Inferior parietal cortex (tissue), 1 donor: ENCODE results near the gene NDUFA8.

Source experiments
- DNase-seq: peaks from one replicate; pipeline ENCODE4 v3.0.0-alpha.2; 2016; ENCODE audit errors: extremely low spot score

Gene NDUFA8

DNA sequence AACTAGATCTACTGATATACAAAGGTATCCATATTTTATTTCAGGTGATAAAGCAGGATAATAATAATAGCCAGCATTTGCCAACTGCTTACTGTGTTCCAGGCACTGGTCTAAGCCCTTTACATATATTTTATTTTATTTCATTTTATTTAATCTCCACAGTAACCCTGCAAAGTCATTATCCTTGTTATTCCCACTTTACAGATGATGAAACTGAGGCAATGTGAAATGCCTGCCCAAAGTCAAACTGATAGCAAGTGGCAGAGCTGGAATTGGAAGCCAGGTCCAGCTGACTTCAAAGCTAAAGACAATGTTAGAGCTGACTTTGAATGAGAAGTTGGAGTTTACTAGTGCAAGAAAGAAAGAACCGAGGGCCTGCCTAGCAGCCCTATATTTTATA, 25.0 kb upstream of the NDUFA8 start:
- DNase-seq, result no peak

DNA sequence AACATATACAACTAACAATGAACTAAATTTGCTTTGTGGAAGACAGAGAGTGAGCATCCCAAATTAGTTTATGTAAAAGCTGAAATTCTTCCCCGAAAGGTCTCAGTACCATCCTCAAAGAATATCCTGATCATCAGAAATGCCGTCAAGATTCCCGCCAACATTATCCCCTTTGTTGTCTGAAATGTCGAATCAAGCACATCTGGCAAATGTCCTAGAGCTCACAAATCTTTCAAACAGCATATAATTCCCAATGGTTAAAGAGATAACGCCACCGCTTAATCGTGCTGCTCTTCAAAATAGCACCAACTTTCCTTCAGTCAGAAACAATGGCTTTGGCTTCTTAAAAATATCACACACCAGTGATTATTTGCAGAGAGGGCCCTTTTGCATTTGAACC, 23.9 kb upstream of the NDUFA8 start:
- no peak for DNase-seq

DNA sequence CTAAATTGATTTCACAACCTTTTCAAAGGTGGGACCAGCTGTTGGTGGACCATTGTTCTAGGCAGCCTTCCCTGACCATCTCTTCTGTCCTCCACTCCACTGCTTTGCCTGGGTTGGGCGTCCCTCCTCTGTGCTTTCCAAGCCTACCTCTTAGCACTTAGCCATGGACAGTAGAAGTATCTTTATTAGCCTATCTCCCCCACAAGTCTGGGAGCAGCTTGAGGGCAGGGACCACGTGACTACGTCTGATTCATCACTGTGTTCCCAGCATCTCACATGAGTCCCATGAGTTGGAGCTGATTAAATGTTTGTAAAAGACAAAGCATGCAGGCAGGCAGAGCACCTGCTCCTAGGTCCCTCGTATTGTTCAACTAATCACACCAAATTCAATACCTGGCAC, 21.1 kb upstream of the NDUFA8 start:
- no peak for DNase-seq

DNA sequence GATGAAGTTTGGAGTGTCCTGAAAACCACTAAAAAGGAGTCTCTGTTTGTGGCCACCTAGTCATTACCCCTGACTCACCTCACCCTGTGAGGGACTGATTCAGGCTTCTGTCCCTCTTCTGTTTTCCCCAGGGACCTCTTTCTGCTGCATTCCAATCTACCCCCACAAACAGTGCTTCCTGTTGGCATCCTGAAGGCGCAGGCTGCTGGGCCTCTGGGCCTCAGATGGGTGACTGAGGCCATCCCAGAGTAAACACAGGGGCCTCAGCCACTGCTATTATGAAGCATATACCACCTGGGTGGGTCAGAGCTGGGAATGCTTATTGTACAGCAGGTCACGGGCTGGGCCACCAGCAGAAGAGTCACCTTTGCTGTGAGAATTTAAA, 20.1 kb upstream of the NDUFA8 start:
- DNase-seq, result no peak

DNA sequence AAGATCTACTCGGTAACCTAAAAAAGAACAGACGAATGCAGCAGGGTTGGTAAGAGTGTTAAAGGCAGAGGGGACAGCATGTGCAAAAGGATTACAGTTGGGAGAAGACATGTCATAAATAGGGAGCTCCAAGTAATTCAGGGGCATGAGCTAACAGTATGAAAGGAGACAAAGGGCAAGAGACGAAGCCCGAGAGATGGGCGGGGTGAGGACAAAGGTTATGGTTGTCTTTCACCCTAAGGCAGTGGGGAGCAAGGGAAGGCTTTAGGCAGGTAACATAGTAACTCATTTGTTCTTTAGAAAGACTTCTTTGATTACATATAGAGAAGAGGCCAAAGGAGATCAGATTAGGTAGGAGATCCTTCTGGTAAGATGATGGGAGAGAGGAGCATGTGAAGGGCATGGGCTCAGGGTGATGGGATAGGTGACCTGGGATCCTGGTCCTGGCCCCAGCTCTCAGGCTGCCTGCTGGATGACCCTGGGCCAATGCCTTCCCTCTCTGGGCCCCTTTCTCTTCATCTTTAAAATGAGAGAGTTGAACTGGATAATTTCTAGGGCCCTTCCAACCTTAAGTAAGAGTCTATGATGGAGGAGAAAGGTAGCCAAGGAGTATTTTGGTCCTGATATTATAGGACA, 19.6 kb upstream of the NDUFA8 start:
- no peak for DNase-seq

DNA sequence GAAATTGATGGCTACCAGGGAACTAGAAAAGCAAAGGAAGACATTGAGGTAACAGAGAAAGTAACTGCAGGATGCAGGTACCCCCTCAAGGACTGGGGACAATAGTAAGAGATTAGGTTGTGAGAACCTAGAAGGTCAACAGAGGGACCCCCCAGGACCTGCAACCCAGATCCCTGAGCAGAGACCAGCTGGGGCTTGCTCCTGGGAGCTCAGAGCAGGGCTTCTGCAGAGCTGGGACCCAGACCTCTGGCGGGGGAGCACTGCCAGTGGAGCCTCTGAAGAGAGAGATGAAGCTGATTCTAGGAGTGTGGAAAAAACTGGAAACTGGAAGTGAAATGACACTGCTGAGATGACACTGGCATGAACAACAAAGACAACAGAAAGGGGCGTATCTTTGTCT, 17.3 kb upstream of the NDUFA8 start:
- no peak for DNase-seq

DNA sequence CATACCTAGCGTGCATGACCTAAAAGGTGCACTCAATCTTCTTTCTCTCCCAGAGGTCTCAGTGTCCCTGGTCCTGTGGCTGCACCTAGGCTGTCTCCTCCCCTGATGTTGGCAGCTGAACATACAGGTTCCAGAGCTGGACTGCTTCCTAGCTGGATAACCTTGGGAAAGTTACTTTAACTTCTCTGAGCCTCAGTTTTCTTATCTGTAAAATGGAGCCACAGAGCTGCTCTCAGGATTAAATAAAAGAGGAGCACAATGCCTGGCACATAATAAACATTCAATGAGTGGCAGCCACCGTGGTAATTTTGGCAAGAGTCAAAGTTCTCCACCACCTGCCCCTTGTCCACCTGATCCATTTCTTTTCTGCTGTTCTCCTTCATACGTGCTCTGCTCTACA, 14.1 kb upstream of the NDUFA8 start:
- no peak for DNase-seq

DNA sequence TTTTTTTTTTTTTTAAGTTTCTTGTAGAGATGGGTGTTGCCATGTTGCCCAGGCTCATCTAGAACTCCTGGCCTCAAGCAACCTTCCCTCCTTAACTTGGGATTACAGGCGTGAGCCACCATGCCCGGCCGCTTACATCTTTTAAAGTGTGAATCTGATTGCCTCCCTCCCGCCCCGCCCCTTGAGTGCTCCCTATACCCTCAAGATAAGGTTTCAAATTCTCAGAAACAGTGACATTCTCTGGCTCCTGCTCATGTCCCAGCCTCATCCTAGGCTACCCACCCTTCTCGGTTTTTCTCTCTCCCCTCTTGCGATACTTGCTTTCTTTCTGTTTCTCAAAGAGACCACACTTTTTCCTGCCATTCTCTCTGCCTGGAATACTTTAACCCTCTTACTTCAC, 12.6 kb upstream of the NDUFA8 start:
- DNase-seq, result no peak

DNA sequence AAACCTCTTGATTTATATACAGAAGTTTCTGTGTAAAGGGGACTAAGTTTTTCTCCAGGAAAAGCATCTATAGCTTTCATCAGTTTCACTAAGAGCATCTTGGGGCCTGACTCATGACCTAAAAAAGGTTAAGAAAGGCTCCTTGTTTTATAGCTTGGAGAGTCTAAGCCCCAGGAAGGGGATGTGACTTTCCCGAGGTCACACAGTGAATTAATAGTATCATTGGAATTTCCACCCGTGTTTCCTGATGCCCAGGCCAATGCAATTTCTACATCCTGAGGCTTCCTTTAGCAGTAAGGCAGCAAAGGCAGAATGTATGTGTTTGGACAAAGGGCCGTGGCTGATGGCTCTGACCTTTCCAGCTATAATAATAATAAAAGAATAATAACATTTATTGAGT, 8.8 kb upstream of the NDUFA8 start:
- no peak for DNase-seq

DNA sequence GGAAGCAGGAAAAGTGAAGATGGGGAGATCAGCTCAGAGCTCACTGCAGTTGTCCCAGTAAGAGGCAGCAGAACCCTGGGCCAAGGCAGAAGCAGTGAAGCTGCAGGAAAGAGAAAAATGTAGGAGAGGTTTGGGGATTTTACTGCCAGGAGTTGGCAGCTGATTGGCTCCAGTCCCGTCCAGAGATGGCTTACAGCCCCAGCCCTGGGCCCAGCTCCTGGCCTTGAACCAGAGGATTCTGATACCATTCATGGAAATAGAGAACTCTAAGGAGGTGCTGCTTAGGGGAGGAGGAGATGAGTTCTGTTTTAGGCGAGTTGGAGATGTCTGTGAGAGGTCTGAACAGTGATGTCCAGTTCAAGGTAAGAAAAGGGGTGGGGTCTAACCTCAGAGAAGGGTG, 4.7 kb upstream of the NDUFA8 start:
- no peak for DNase-seq

DNA sequence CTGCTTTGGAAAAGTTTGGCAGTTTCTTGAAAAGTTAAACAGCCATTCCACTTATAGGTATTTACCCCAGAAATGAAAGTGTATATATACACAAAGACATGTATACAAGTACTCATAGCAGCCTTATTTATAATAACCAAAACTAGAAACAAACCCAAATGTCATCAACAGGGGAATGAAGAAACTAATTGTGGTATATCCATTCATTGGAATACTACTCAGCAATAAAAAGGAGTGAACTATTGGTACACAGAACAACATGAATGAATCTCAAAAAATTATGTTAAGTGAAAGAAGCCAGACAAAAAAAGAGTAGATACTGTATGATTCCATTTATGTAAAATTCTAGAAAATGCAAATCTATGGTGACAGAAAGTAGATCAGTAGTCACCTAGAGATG, 2.8 kb upstream of the NDUFA8 start:
- no peak for DNase-seq

DNA sequence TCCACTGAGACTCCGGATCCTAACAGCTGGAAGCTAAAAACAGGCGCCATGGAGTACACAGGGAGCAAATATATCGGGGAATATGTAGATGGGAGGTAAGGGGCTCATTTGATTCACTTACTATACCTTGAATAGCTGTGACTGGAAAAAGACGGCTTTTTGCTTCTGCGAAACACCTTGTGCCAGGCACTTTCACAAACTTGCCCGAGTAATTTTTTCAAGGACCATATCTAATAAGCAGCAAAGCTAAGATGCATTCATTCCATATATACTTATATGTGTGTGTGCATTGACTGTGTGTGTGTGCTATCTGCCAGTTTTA, 307 bp upstream of the NDUFA8 start:
- DNase-seq, result no peak

DNA sequence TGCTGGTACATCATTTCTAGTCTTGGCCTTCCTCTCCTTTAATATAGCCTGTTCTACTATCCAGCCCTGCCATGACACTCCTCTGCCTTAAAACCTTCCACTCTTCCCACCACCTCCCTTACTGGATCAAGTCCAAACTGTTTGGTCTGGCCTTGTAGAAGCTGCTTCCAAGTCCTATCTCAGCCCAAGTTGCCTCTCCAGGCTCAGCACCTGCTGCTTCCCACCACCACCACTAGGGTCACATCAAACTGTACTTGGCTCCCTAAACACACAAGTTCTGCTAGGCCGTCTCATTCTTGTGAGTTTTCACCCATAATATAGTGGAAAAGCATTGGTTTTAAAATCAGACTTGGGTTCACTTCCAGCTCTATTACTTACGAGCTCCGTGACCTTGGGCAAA, 1.4 kb downstream of the NDUFA8 start:
- no peak for DNase-seq

DNA sequence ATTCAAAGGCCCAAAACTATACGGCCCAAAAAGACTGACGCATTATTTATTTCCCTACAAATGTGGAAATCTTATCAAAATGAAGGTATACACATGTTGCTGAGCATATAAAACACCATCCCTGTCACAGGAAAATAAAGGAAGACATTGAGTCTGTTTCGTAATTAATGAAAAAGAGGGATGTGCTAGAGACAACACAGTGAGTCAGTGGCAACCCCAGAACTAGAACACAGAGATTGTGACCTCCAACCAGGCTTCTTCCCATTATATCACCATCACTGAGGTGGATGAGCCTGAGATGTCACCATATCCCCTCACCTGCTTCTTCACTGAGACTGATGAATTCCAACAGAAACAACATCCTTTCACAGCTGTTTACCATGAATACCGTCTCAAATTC, 3.8 kb downstream of the NDUFA8 start:
- DNase-seq, result no peak

DNA sequence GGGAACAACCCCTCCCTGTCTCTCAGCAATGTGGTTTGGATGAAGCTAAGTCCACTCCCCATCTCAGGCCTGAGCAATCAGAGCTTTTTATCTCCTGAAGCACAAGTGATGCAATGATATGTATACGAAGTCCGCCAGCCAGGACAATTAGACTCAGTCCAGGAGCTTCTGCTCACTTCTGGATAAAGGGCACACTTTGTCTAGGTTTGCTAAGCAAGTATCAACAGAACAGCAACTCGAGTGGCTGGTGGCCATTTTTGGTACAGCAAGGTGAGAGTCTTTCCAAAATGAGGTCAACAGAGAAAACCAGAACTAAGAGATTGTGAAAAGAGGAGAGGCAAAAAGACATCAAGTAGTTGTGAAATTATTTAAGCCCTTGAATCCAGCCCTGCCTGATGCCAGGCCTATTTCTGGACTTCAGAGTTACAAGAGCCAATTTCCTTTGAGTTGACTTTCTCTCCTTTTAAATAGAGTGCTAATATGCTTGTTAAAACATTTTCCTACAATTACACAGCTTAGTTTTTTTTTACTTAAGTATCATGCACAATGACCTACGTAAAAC, 8.2 kb downstream of the NDUFA8 start:
- DNase-seq, result no peak

DNA sequence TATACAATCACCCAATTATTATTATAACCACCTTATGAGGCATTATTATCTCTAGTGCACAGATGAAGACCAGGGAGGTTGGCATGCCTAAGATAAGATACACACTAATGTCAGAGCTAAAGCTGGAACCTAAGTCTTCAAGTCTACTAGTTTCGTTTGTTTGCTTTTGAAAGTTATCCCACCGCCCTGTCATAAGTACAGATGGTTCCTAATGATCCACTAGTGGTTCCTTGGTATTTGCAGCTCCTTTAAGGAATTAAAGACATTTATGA, 14.1 kb downstream of the NDUFA8 start:
- DNase-seq, result no peak

DNA sequence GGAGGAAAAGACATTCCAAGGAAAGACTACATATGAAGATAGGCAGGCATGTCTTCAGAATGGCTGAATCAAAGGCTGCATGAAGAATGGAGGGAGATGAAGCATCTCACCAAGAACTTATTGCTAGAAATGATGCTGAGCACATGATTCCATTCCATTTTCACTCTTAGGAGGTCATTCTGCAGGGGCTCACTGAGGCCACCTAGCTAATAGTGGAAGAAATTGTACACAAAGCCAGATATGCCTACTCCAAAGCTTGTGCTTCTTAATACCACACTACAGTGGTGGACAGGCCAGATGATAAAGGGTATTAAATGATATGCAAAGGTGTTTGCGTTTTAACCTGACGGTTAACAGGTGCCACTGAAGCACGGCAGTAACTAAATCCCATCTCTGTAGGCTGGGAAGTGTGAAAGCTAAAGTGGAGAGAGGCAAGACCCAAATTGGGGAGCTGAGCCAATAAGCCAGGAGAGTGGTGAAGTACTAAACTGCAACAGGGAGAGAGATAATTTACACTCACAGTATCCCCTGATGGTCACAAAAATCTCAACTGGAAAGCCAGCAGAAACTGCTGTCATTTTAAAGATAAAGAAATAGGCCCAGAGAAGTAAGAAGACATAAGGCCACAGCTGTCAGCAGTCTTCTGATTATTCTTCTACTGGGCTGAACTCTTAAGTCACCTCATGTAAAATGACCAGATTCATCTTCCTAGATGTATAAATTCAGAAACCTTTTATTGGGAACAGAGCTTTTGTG, 14.6 kb downstream of the NDUFA8 start:
- peak; percentile 22 for DNase-seq

DNA sequence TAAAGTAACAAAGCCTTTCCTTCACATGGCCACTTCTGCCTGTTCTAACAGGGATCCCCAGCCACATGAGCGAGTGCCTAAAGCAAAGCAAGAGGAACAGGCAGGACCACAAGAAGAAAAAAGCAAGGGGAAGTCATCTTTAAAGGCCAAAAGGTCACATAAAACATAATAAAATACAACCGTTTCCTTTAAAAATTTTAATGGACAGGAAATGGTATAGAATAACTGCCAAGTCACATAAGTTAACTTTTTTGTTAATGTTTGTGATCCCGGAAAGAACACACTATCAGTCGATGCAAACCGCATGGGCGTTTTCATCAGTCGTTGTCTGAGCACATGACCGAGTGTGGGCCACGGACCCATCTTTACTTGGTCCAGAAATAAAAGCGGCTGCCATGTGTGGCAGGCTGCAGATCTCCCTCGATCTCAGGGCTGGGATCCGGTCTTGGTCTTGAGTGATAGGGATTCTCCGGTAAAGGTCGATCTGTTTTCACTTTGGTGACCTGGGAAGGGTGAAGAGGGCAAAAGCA, 15.6 kb downstream of the NDUFA8 start:
- no peak for DNase-seq

DNA sequence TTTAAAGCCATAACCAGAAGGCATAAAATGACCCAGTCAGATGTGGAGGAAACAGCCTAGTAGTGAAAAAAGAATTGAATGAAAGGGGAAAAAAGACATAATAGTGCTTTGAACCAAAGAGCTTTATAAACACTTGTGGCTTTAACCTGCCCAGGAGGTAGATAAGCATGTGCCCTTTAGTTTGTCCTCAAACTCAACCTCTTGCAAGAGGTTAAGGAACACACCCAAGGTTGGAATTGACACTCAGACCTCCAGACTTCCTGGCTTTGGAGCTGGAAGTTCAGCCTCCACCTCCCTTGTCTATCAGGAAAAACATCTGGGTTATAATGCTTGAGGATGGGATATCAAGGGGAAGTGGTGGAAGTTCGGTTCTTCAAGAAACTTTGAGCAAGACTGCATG, 16.3 kb downstream of the NDUFA8 start:
- DNase-seq, result no peak

DNA sequence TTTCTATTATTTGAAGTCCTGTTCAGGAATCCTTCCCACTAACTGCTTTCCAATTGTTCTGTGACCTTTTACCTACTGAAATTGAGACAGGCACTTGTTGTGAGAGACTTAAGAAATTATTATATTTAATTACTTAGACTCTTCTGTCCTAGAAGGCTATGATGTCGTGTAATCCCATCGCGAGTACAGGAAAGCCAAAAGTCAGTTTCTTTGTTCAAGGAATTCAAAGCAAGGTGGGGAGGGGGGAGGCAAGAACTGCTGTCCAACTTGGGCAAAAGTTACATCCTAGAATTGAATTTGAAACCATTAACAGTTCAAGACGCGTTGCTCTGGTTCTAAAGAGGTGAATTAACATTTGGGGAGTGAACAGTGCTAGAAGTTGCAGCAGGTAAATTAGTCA, 17.9 kb downstream of the NDUFA8 start:
- no peak for DNase-seq

DNA sequence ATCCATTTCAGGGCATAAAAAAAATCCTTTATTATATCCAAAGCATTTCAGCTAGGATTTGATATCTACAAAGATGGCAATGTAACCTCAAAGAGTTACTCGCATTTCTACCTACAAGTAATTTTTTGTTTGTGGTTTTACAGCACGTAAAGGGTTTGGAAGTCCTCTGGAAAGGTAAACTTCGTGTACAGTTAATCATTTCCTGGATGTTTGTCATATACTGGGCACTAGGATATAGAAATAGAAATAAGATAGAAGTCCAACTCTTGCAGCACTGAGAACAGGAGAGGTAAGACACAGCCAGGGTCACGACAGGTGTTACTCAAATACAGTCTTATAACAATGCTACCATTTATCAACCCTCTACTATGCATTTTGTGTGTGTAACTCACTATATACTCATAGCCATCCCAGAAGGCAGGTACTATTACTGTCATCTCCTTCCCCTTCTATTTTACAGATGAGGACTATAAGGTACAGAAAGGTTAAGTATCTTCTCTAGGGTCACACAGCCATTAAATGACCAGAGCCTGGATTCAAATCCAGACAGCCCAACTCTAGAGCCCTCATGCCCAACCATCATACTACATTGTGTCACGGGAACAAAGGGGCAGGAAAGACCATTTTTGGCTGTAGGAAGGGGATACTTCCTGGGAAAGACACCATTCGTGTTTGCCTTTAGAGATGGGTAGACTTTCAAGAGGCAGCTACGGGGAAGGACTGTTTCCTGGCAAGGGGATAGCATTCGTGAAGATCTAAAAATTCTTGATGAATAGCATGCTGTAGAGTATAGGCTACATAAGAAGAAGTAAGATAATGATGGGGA, 19.0 kb downstream of the NDUFA8 start:
- no peak for DNase-seq

DNA sequence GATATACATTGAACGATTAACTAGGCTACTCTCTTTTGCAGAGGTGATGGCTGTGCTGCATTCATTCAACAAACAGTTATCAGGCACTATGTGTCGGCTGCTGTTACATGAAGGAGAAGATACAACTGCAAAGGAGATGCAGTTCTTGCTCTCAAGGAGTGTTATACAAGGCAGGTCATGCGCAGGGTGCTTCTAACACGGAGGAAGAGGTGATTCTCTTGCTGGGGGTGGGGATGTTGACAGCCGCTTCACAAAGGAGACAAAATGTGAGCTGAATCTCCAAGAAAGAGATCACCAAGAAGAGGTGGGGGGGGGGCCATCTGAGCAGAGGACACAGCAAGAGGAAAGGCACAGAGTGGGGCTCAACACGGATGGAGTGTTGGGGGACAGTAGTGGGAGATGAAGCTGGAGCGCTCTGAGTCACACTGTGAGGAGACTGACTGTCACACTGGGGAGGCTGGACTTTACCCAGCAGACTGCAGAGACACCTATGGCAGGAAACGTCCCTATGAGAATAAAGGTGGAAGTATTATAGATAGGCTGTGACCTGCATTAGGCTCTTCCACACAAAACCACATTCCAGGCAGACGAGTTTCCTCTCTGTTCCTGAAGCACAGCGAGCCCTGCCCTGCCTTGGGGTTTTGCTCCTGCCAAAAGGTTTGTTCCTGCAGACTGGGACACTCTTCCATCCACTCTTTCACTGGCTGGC, 20.9 kb downstream of the NDUFA8 start:
- no peak for DNase-seq
